Stimulated activated CD4-positive, alpha-beta T cell treated with anti-CD3 and anti-CD28 coated beads, Interleukin-2, amount 100 ng/mL, for 4 hours (primary cell): ENCODE data around the gene MEF2D.

Experiments
- DNase-seq: peaks from one replicate; pipeline ENCODE4 v3.0.0-alpha.2; 2020; ENCODE audit warnings: low read depth

Gene MEF2D

DNA sequence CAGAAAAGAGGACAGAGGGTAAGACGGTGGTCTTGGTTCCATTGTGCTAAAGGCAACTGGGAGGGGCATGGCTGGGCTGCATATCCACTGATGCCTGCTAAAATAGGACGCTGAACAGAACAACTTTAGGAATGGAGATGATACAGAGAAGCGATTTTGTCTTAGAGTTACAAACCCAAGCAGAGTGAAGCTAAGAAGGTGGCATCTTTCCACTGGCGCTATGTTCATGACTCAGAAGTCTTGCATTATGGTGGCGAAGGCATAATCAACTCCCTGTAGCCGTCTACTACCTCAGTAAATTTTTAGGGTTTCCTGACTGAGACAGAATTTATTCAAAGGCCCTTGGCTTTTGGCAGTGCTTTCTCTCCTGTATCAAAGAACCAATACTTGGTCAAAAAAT lies 57.3 kb downstream of the MEF2D start:
- no peak for DNase-seq

DNA sequence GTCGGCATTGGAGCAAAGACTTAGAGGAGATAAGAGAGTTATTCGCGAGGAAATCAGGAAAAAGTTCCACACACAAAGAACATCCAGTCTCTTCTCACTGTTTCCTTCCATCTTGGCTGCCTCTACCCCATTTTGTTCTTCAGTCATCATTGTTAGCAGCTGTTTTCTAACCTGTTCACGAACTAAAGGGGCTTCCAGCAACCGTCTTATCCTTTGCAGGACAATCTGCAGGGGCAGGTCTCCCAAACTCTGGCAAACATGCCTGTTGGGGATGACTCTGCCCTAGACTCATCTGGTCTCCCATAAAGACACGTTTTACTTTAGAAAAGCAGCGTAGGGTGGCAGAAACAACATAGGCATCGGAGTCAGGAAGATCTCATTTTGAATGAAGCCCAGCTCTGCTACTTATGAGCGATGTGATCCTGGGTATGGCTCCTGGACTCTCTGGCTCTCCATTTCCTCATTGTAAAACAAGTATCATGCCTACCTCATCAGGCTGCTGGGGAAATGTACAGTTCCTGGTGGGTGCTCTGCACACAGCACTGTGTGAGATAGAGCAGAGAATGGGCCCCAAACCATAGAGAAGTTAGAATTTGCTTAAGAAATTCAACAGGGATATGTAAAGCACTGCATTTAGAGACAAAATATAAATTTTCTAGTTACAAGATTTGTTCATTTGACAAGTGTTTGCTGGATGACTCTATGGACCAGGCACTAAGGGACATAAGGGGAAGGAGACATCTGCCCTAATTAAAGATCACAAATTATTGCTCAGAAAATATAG lies 59.7 kb downstream of the MEF2D start:
- no peak for DNase-seq

DNA sequence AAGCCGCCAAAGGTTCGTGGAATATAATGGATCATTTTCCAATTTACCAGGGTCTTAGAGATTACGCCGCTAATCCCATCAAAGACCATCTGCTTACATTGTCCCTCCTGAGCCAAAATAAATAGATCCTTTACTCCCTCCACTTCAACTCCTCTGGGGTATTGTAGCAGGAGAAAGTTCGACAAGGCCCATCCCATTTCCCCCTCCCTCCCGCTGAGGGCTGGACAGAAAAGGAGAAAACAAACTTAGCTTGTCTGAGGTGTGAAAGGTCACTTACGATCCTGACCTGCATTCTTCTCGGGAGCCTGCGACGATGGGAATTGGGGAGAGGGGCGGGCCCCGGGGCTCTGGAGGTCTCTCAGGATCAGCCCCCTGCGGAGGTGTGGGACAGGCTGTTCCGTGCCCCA lies 60.8 kb downstream of the MEF2D start:
- no peak for DNase-seq

DNA sequence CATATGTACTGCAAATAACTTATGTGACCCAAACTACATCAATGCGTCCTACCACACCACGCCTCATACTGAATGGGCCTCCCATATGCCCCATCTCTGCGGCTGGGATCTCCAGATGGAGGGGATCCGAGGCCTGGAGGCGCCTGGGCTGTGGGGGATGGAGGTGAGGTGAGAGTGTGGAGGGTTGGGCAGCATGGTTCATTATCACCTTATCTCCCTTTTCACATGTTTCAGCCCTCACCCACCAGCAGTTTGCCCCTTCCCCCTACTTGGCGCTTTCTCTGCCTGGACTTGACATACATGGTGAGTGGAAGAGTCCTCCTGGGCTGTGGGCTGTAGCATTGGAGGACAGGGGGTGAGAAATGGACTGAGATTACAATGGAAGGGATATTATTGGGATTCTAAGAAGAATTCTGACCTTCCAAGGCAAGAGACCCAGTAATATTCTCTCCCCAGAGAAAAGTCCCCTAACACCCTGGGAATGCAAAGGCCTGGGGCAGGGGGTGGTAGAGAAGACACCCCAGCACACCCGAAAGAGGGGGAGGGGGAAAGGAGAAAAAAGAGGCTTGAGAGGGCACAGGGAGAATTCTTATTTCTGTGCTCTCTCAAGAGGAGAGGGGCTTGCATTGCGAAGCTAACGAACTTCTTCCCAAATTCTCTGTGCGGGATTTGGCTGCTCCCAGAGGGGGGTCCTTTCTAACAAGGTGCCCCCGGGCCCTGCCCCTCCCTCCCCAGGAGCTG lies 61.4 kb downstream of the MEF2D start:
- no peak for DNase-seq

DNA sequence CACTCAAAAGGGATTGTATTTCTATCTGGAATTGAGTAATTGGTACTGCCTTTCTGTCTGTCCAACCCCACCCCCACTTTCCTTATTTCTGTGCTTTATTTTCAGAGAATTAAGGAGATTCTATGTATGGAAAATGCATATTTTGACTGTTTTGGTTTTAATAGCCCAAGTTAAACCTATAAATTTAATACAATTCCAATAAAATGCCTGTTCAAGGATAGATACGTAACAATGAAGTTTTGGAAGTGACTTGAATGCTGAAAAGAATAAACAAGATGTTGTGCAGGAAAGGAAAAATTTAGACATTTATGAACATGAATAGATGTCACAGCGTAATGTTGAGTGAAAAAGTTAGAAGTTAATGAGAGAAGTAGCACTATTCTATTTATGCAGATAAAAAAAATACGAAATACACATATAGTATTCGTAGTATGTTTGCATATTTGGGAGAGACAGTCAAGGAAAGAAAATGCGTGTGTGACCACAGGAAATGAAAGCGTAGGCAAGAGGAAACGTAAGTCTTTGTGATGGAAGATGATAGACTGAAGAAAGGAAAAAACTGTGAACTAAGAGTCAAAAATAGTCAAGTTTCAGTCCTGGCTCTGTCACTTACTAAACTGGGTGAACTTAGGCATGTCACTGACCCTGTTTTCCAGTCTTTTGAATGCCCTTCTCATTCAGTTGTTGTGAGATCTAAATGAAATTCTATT lies 62.1 kb downstream of the MEF2D start:
- no peak for DNase-seq

DNA sequence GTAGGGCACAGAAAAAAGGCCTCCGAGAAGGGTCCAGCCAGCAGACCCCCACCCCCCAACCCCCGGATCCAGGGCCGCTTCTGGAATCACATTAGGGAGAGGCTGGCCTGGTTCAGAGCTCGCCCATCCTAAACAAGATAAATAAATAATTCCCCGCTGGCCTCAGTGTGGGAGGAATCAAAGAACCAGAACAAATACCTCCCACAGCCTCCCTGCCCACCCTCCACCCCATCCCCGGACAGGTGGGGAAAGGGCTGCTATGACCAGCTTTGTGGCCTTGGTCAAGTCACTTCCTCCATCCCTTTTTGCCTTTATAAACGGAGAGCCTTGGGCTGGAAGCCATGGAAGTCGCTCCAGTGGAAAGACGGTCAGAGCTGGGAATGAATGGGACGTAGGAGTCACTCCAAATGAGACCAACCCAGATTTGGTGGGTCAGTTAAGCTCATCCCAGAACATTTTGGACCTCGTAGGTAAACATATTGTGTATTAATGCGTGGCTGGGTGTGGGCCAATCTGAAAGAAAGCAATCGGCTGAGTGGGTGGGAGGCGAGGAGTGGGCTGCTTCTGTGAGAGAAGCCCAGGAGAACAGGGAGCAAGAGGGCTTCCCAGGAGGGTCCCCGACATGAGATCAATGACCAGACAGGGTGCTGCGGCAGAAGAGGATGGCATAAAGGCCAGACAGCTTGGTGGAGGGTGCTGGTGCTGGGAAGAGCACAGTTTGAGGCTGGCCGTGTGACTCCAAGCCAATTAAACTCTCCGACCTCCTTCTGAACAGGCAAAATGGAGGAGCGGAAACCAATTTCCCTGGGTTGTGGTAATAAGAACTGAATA lies 63.3 kb downstream of the MEF2D start:
- no peak for DNase-seq

DNA sequence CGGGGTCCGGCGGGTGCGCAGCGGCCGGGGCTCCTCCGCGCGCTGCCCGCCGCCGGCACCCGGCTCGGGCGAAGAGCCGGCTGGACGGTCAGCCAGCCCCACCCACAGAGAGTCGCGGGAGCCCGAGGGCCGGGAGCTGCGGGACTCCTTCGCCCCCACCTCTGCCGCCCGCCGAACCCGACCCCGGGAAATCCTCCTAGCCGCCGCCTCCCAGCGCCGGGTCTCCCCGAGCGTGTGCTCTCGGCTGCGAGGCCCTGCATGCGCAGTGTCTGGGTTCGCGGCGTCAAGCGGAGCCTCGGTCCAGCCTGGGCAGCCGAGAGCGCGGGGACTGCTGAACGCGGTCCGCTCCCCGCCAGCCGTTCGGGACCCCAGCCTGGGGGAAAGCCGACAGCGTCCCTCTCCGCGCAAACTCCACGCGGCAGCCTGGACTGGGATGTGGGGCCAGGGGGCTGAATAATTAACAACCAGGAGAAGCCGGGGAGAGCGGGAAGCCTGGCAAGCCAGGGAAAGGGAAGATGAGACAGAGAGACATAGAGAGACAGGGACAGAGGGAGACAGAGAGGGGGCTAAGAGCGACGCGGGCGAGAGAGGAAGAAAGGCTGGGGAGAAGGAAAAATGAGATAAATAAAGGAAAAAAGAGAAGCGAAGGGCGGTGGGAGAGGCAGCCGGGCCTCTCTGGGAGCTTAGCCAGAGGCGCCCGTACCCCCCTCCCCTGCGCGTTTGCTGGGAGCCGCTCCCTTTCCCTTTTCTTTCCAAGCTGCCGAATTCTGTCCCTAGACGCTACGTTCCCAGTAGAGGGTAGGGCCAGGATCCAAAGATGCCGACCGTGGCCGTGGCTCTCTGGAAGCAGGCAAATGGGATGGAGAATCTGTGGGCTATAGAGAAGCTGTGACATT lies 64.2 kb downstream of the MEF2D start:
- no peak for DNase-seq

DNA sequence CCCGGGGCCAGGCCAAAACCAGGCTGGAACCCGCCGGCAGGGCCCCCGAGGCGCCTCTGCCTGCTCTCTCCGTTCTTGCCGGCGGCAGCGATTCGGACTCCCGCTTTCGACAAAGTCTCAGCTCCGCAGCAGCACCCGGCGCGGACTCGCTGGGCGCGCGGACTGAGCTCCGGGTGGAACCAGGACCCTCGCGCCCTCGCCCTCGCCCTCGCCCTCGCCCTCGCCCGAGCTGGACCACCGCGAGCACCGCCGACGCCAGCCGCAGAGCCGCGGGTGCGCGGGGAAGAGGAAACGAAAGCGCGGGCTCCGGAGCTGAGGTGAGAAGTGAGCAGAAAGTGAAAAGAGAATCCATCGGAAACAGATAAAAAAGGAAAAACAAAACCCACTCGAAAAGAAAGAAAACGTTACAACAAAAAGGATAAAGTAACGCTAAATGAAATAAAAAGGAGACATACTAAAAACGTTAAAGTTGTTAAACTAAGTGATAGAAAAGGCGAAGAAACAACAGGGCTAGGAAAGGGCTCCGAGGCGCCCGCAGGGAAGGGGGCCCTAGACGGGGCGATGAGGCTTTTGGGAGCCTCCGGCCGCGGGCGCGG lies 64.9 kb downstream of the MEF2D start:
- DNase-seq = no peak

DNA sequence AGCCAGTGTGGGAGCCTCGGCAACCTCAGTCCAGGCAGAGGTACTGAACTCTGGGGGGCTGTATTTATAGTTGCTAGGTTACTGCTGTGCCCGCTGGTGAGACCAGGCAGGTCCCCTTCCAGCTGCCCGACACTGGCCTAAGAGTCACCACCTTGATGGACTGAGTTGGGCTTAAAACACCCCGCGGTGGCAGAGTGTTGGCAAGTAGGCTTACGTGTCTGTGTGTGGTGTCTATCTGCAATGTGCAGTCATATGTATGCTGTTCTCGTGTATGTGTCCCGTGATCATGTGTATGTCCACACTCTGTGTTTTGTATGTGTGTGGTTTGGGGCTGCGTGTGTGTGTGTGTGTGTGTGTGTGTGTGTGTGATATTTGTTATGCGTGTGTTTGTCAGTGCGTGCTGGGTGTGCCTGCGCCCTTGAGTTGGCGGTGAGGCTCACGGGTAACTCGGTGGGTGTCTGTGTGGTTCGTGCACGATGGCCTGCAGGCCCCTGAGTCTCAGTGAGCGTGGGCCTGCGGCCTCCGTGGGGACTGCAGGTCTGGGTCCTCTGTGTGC lies 65.5 kb downstream of the MEF2D start:
- no peak for DNase-seq

DNA sequence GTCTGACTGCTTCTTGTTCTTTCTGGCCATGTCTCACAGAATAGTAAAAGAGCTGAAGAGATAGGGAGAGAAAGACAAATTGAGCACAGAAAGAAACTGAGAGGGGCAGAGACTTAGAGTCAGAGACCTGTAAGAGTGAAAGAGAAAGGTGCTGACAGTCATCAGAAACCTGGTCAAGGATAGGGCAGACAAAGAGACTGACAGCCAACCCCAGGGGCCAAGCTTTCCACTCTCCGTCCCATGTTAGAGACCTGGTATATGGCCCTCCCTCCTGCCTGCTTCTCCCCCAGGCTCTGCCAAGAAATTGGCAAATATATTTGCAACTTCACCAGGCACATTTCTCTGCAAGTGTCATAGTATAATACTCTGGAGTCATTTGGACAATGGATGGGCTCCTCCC lies 67.0 kb downstream of the MEF2D start:
- no peak for DNase-seq

DNA sequence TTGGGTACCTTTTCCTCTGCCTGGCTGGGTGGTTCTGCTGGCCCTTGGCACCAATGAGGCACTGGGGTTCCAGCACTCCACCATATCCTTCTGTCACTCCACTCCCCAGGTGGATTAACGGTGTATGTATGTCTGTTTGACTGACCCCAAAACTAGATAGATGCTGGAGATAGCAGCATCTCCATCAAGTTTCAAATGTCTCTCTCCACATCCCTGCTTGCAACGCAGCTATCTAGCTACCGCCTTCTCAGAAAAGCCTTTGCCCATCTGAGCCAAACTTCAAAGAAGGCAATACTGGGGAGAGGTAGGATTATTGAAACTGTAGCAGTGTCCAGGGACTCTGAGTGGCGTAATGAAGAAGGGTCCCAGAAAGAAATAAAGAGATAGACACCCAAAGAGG lies 67.5 kb downstream of the MEF2D start:
- no peak for DNase-seq

DNA sequence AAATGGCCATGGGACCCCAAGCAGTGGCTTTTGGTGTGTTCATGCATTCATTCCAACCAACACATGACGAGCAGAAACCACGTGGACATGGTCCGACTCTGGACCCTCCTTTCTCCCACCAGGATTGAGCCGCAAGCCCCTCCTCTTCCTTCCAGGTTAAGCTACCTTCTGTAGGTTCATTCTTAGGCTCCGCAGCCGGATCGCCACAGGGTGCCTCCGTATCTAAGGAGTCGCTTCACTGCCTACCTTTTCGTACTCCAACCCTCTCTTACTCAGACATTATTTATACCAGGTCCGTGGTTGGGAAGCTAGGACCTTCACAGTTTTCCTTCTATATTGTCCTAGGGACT lies 67.9 kb downstream of the MEF2D start:
- no peak for DNase-seq

DNA sequence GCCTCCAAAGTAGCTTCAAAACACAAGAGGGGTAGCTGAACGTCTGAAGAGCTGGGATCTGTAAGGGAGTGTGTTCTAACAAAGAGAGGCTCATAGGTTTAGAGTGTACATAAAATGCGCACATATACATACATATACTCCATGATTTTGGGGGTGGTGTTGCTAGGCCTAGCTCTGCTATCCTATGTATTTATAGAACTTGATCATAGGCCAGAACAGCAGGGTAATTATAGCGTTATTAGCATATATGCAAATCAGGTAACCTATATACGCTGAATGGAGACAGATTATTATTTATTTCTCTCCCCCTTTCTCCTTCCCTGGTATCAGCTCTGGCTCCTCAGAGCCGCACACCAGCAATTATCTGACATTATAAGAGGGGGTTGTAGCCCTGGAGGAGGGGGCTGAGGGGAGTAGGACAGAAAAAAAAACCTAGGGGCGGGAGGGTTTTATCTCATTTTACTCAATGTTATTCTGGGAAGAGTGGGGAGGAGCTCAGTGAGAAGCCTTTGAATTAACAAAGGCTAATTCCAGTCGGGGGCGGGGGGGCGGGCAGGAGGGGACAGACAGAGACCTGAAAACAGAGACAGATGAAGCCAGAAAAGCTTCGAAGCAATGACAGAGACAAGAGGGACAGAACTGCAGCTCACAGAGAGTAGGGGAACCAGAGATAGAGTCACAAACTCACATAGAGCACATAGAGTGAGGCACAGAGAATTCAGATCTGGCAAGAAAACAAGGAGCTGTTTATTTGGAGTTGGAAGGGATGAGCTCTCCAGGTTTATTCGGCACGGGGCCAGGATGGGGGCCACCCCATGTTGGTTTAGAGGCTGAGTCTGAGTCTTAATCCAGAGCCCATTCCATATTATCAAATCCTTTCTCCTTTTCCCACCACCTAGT lies 68.6 kb downstream of the MEF2D start:
- DNase-seq = no peak

DNA sequence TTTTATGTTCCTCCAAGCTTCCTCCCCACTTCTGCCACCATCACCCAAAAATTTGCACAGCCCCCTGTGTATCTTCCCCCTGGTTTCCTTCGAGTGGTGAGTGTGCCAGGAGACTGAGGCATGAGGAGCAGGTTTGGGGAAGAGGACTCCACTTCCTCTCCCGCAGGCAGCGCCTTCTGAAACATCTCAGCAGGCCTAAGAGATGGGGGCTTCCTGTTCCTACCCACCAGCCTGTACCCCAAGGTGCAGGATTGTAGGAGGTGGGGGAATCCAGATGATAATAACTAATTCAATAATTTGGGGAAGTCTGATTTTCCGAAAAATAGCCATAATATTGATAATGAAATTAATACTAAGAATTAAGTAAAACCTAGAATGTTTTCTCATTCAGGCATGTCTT lies 69.2 kb downstream of the MEF2D start:
- no peak for DNase-seq

DNA sequence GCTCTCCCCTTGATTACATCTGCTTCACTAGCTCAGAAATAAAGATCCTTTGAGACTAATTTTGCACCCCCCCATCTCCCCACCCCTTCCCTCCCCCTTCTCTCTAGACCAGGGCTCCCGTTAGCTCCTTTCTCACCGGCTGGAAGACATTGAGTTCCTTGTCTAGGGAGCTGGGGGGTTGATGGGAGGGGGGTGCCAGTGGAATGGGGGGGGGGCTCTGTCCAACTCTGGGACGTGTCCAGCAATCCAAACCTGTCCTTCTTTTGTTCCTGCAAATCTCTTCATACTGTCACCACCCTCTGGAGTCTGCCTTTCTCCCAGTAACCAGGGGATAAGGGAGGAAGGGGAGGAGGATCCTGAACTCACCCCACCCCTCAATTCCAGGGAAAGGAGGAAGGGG lies 69.7 kb downstream of the MEF2D start:
- no peak for DNase-seq

DNA sequence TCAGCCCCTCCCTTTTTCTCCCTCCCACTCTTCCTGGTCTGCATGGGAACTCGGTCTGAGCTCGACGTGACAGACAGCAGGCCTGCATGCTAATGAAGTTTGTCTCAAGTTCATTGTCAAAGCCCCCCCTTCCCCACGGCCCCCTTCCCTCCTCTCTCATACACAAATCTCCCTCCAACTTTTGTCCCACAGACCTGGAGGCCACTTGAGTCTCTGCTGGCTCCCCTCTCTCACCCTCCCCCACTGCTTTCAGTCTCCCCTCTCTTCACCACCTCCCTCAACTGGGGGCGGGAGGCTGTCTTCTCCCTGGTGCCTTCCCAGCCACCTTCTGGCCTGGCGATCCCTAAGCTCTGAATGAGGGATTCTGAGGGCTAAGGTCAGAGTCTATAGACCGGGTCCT lies 70.3 kb downstream of the MEF2D start:
- DNase-seq = no peak

DNA sequence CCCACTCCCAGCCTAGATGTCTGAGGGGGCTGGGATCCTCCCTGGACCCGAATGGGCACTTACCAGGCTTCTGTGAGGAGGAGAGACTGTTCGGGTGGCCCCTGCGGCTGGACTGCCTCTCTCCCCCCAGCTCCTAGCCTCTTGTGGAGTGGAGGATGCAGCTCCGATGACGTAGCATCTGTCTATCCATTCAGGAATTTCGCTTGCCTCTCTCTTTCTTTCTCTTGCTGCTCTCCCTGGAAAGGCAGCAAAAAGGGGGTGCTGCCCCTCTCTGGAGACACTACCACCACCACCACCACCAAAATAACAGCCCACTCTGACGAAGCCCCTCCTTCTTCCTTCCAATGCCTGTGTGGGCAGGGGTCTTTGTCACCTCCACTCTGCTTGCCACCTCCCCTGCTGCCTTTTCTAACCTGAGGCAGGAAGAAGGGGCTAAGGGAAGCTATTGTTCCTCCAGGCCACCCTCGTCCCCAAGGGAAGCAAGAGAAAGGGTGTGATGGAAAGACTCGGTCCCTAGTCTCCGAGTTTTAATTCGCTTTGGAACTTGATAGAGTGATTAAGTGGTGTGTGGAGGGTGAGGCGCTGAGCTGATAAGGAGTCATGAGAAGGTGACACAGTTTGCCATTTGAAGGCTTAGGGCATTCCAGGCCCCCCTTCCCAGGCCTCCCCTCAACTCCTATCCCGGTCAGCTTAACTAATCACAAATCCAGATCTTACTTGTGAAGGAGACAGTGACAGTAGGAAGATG lies 71.1 kb downstream of the MEF2D start:
- DNase-seq = no peak

DNA sequence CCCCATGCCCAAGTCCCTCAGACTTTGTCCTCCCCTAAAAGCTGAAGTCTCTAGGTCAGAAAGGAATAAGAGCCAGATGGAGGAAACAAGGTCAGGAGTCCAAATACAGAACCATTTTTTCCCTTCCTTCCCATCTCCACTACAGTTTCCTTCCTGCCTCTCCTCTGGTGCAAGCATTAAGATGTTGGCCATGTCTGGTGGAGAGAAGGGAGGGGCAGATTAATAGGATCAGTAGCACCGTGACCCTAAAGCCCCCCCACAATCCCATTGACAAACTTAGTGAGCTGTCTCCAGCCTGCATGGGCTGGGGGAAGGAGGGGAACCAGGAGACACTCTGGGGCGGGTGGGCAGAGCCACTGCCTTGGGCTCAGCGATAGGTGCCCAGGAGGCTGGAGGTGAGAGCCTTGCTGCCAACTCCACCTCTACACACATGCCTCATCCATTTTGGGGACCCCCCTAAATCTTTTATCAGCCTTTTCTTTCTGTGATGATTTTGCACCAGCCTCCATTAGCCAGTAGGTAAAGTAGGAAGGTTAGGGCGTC lies 71.8 kb downstream of the MEF2D start:
- no peak for DNase-seq
